IMR-90 (cell line): Measurements from ENCODE around the gene TKFC. TPM values are rescaled to one million over a fixed set of nuclear protein-coding genes. Genes with fewer than 3 reads are reported as not detected.

ENCODE experiments used
- ATAC-seq: fragments of 200-7000 bp; cut with Tn5 transposase; 2 replicates; pipeline ENCODE4 v1.9.1; 2020; ENCODE audit warnings: low read depth, mild to moderate bottlenecking, moderate library complexity
- BruUV-seq: library from RNA; stranded (reverse); fragments of 400-500 nt; replicated peaks from 2 replicates; lab custom pipeline; 2021; lab: Mats Ljungman, UMichigan
- CTCF ChIA-PET: fragments of 300-600 bp; formaldehyde crosslinking; extraction: SDS; loops from one replicate; lab custom pipeline; 2021; ENCODE audit warnings: antibody characterized with exemption; lab: Yijun Ruan, JAX
- POLR2A ChIA-PET: fragments of 300-600 bp; sonication (Branson Sonifier 250); formaldehyde crosslinking; loops from one replicate; lab custom pipeline; 2022; ENCODE audit warnings: antibody characterized with exemption; ENCODE audit not compliant: unreplicated experiment; lab: Charles Lee
- DNase-seq: peaks from one replicate; pipeline ENCODE4 v3.0.0; 2013
- H2AFZ ChIP-seq: replicated peaks from 2 replicates; pipeline ENCODE3; 2013; ENCODE audit warnings: low read length, mild to moderate bottlenecking; ENCODE audit not compliant: poor library complexity
- H2AK5ac ChIP-seq: 2 replicates; pipeline ENCODE4 v1.6.1; 2013; ENCODE audit warnings: low read depth, low read length, inconsistent platforms
- H2AK9ac ChIP-seq: replicated peaks from 2 replicates; pipeline ENCODE3; 2013; ENCODE audit warnings: mild to moderate bottlenecking, low read depth, low read length, moderate library complexity; ENCODE audit not compliant: poor library complexity
- H2BK120ac ChIP-seq: 2 replicates; pipeline ENCODE4 v1.6.1; 2013; ENCODE audit warnings: low read depth, low read length, inconsistent platforms
- H2BK15ac ChIP-seq: 3 replicates; pipeline ENCODE4 v1.6.1; 2013; ENCODE audit warnings: low read depth, low read length, inconsistent platforms
- H2BK20ac ChIP-seq: 2 replicates; pipeline ENCODE4 v1.6.1; 2013; ENCODE audit warnings: low read depth, mild to moderate bottlenecking, inconsistent platforms, low read length, moderate library complexity
- H2BK5ac ChIP-seq: 2 replicates; pipeline ENCODE4 v1.6.1; 2013; ENCODE audit warnings: mild to moderate bottlenecking, low read depth, low read length, inconsistent platforms; ENCODE audit not compliant: poor library complexity, severe bottlenecking
- H3K14ac ChIP-seq: replicated peaks from 2 replicates; pipeline ENCODE4 v1.6.1; 2013; ENCODE audit warnings: low read depth, low read length, inconsistent platforms
- H3K18ac ChIP-seq: 2 replicates; pipeline ENCODE4 v1.6.1; 2013; ENCODE audit warnings: low read depth, low read length, control low read depth
- H3K23ac ChIP-seq: 2 replicates; pipeline ENCODE4 v1.6.1; 2013; ENCODE audit warnings: low read depth, low read length, inconsistent platforms
- H3K27ac ChIP-seq: 2 replicates; pipeline ENCODE4 v1.5.1; 2013; ENCODE audit warnings: mild to moderate bottlenecking, control low read depth, low read length; ENCODE audit not compliant: insufficient read depth
- H3K27me3 ChIP-seq: 2 replicates; pipeline ENCODE4 v1.6.1; 2013; ENCODE audit warnings: low read length; ENCODE audit not compliant: control insufficient read depth, insufficient read depth
- H3K36me3 ChIP-seq: 2 replicates; pipeline ENCODE4 v1.6.1; 2013; ENCODE audit warnings: low read length, mixed read lengths; ENCODE audit not compliant: control insufficient read depth, insufficient read depth
- H3K4ac ChIP-seq: 2 replicates; pipeline ENCODE4 v1.6.1; 2013; ENCODE audit warnings: low read depth, low read length, inconsistent platforms
- H3K4me1 ChIP-seq: 2 replicates; pipeline ENCODE4 v1.6.1; 2013; ENCODE audit warnings: low read length, mixed read lengths; ENCODE audit not compliant: control insufficient read depth, insufficient read depth
- H3K4me2 ChIP-seq: 2 replicates; pipeline ENCODE4 v1.6.1; 2013; ENCODE audit warnings: low read depth, mild to moderate bottlenecking, control low read depth, low read length, moderate library complexity
- H3K4me3 ChIP-seq: 2 replicates; pipeline ENCODE4 v1.5.1; 2013; ENCODE audit warnings: low read depth, mild to moderate bottlenecking, control low read depth, low read length, moderate library complexity; ENCODE audit not compliant: insufficient read depth
- H3K56ac ChIP-seq: 2 replicates; pipeline ENCODE4 v1.6.1; 2013; ENCODE audit warnings: low read length, inconsistent platforms; ENCODE audit not compliant: insufficient read depth; ENCODE audit errors: extremely low read depth
- H3K79me1 ChIP-seq, 2 experiments: 2 replicates each; pipeline ENCODE4 v1.6.1; 2013; ENCODE audit warnings: low read length in 2 of 2, inconsistent platforms in 1 of 2, low read depth in 1 of 2
- H3K9ac ChIP-seq: 2 replicates; pipeline ENCODE4 v1.6.1; 2013; ENCODE audit warnings: low read depth, low read length, control low read depth
- H3K9me1 ChIP-seq: 2 replicates; pipeline ENCODE4 v1.6.1; 2013; ENCODE audit warnings: low read length, inconsistent platforms; ENCODE audit not compliant: insufficient read depth
- H3K9me3 ChIP-seq: 2 replicates; pipeline ENCODE4 v1.6.1; 2013; ENCODE audit warnings: low read length; ENCODE audit not compliant: control insufficient read depth, insufficient read depth
- H4K20me1 ChIP-seq: 2 replicates; pipeline ENCODE4 v1.6.1; 2013; ENCODE audit warnings: low read length, inconsistent platforms; ENCODE audit not compliant: insufficient read depth
- H4K5ac ChIP-seq: 2 replicates; pipeline ENCODE4 v1.6.1; 2013; ENCODE audit warnings: mild to moderate bottlenecking, low read depth, low read length, control low read depth
- H4K8ac ChIP-seq, 2 experiments: 2 replicates each; pipeline ENCODE4 v1.6.1; 2013; ENCODE audit warnings: low read depth in 2 of 2, low read length in 2 of 2, control low read depth in 1 of 2, inconsistent platforms in 1 of 2
- H4K91ac ChIP-seq: 2 replicates; pipeline ENCODE4 v1.6.1; 2013; ENCODE audit warnings: low read depth, low read length, inconsistent platforms; ENCODE audit not compliant: insufficient read depth
- ELK1 ChIP-seq: fragments of 150-350 bp; IDR thresholded peaks from 2 replicates; pipeline ENCODE4 v1.6.1; 2016; ENCODE audit warnings: low read depth, mild to moderate bottlenecking, low read length, moderate library complexity, borderline replicate concordance
- FOS ChIP-seq: fragments of 150-350 bp; IDR thresholded peaks from 2 replicates; pipeline ENCODE4 v1.6.1; 2016; ENCODE audit warnings: low read depth, low read length
- MAFK ChIP-seq: IDR thresholded peaks from 2 replicates; pipeline ENCODE4 v1.6.1; 2012; ENCODE audit warnings: low read depth, low read length, improper control_type of control experiment
- RAD21 ChIP-seq: IDR thresholded peaks from 2 replicates; pipeline ENCODE4 v1.6.1; 2012; ENCODE audit warnings: low read length, improper control_type of control experiment
- WGBS, 2 experiments: methylation state at CpG; one replicate each; pipeline versions ENCODE4 v1.1.5 to v1.1.7; 2013; ENCODE audit warnings: missing lambda C conversion rate in 2 of 2; ENCODE audit not compliant: insufficient read length in 1 of 2; ENCODE audit errors: extremely low coverage in 2 of 2; 5-methylcytosine and 5-hydroxymethylcytosine counted together
- dilution Hi-C: fragments of 300-500 bp; cut with HindIII; formaldehyde crosslinking; loops from one replicate; pipeline ENCODE4 v1.14.3; 2018; ENCODE audit warnings: low sequenced_read_pairs; ENCODE audit not compliant: unreplicated experiment
- in situ Hi-C: fragments of 300-500 bp; cut with MboI; formaldehyde crosslinking; loops from 3 replicates; pipeline ENCODE4 v1.14.3; 2019; ENCODE audit warnings: low sequenced_read_pairs, inconsistent platforms, mixed read lengths
- intact Hi-C: fragments of 100-400 bp; cut with micrococcal nuclease; formaldehyde crosslinking; loops from 2 replicates; pipeline ENCODE4 v1.10.0; 2022
- polyA plus RNA-seq, 3 experiments: library from polyadenylated mRNA; depleted of rRNA; stranded (reverse); fragments of >200 nt; gene quantifications; 2 replicates each; pipeline ENCODE4 v1.2.3, GENCODE V29; 2012; ENCODE audit warnings: low replicate concordance in 1 of 3
- total RNA-seq: library from RNA; depleted of rRNA; stranded (reverse); fragments of >200 nt; gene quantifications from 2 replicates; pipeline ENCODE4 v1.2.3, GENCODE V29; 2012

Gene TKFC
- total and polyA plus RNA-seq, 2 of the 4 experiments (the other 2 are of a cell fraction) = 10.4 to 30.8 TPM

GRCh38 chr11:61361237-61361740, 28.3 kb downstream of the TKFC start:
- no peak for ATAC-seq
- 11% methylated on average over 3 of the region's 22 CpGs; no CpG with 5 or more reads in 1 of the 2 experiments for WGBS, 2 experiments
- H2AFZ ChIP-seq = peak overlapping the region; percentile 99

More at GRCh38 chr11:61361237-61361740, 28.3 kb downstream of the TKFC start:
- no peak for TF ChIP-seq ELK1
- TF ChIP-seq FOS = no peak
- no peak for TF ChIP-seq RAD21
- TF ChIP-seq MAFK = no peak
- H3K56ac ChIP-seq = peak overlapping the region; percentile 81
- peak overlapping the region; percentile 74 for H3K23ac ChIP-seq
- H3K9me1 ChIP-seq = peaks cover 4% of the 10 kb centered on the region
- peak overlapping the region; percentile 74 for H3K14ac ChIP-seq
- no TSS peak for BruUV-seq
- H2BK20ac ChIP-seq = no peak overlapping the region
- H3K18ac ChIP-seq = 0 out of 2 replicates have a peak overlapping the region, but pooled peaks have one; percentile 13
- ChIA-PET POLR2A (interaction anchor here (0.8 kb wide), 1 partner anchor 13 kb away, joined by 3 read pairs; no protein-coding TSS in a partner anchor), CTCF (interaction anchor here (1.9 to 2.9 kb wide), 2 partner anchors 24 to 25 kb away, joined by 7 to 17 read pairs; no protein-coding TSS in a partner anchor)
- peak overlapping the region; percentile 36; the same call in 1 of the 2 replicates for H4K91ac ChIP-seq
- 0 out of 2 replicates have a peak overlapping the region, but pooled peaks have one; percentile 20 for H2BK120ac ChIP-seq
- peak overlapping the region; percentile 49 for H2BK5ac ChIP-seq
- H2AK9ac ChIP-seq = peak overlapping the region; percentile 94
- H3K4me1 ChIP-seq = peaks cover 5% of the 10 kb centered on the region
- intact Hi-C loops (no loop called here), dilution Hi-C loops (no loop called here), in situ Hi-C loops (no loop called here)
- 0 out of 3 replicates have a peak overlapping the region, but pooled peaks have one; percentile 5 for H2BK15ac ChIP-seq
- peak overlapping the region; percentile 100 for H3K4ac ChIP-seq
- H3K27ac ChIP-seq = peak overlapping the region; percentile 99
- H3K4me3 ChIP-seq = peak overlapping the region; percentile 88
- no peaks in the 10 kb centered on the region for H4K20me1 ChIP-seq
- peak overlapping the region; percentile 85 for H2AK5ac ChIP-seq
- DNase-seq = no peak
- H4K5ac ChIP-seq = no peak overlapping the region; the same call in 1 of the 2 replicates
- peaks cover 39 to 61% of the 10 kb centered on the region in 2 experiments; a peak in 3 of 4 replicates for H3K79me1 ChIP-seq
- peak overlapping the region; percentile 82 for H3K9ac ChIP-seq
- no peaks in the 10 kb centered on the region for H3K9me3 ChIP-seq
- H3K27me3 ChIP-seq = no peaks in the 10 kb centered on the region
- H3K36me3 ChIP-seq = peaks cover 14% of the 10 kb centered on the region
- H3K4me2 ChIP-seq = peak overlapping the region; percentile 85
- H4K8ac ChIP-seq = peak overlapping the region; percentile 79 to 98; a peak in 3 of 4 replicates
